Measurements from ENCODE around the gene SLC39A11.
"Not testable (repeated sequence)": the region's sequence is repeated elsewhere in the genome, so short reads cannot be mapped to it uniquely, and the experiment has no call there.

SLC39A11 gene

GRCh38 chr17:72788950-72789585 lies 303.4 kb downstream of the SLC39A11 start:
- TF ChIP-seq, protein P1, sequence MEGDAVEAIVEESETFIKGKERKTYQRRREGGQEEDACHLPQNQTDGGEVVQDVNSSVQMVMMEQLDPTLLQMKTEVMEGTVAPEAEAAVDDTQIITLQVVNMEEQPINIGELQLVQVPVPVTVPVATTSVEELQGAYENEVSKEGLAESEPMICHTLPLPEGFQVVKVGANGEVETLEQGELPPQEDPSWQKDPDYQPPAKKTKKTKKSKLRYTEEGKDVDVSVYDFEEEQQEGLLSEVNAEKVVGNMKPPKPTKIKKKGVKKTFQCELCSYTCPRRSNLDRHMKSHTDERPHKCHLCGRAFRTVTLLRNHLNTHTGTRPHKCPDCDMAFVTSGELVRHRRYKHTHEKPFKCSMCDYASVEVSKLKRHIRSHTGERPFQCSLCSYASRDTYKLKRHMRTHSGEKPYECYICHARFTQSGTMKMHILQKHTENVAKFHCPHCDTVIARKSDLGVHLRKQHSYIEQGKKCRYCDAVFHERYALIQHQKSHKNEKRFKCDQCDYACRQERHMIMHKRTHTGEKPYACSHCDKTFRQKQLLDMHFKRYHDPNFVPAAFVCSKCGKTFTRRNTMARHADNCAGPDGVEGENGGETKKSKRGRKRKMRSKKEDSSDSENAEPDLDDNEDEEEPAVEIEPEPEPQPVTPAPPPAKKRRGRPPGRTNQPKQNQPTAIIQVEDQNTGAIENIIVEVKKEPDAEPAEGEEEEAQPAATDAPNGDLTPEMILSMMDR (IDR thresholded peaks at IDR 0.05): no peak
- Mint-ChIP-seq H3K27me3 (ENCODE audit: low read depth, poor library complexity) (peaks cover 10% of the 10 kb centered on the region), H3K4me3 (no peak overlapping the region), H3K4me1 (no peaks in the 10 kb centered on the region), H3K36me3 (ENCODE audit: low read depth) (peaks cover 25% of the 10 kb centered on the region), H3K9me3 (peaks cover 35% of the 10 kb centered on the region), H3K27ac (no peak overlapping the region)
- no peak for DNase-seq

GRCh38 chr17:72786209-72786608 lies 306.3 kb downstream of the SLC39A11 start:
- Mint-ChIP-seq H3K27me3 (ENCODE audit: low read depth, poor library complexity) (peaks cover 3% of the 10 kb centered on the region), H3K9me3 (peaks cover 18% of the 10 kb centered on the region), H3K4me1 (peaks cover 8% of the 10 kb centered on the region), H3K4me3 (no peak overlapping the region), H3K36me3 (ENCODE audit: low read depth) (peaks cover 8% of the 10 kb centered on the region), H3K27ac (no peak overlapping the region)
- TF ChIP-seq, protein P1 (IDR thresholded peaks at IDR 0.05): no peak
- no peak for DNase-seq

- Mint-ChIP-seq H3K27ac (no peak overlapping the region), H3K27me3 (ENCODE audit: low read depth, poor library complexity) (peaks cover 9% of the 10 kb centered on the region)
- DNase-seq: no peak
Measured at GRCh38 chr17:72782985-72783701, 309.3 kb downstream of the SLC39A11 start.

GRCh38 chr17:72782437-72782836 lies 310.1 kb downstream of the SLC39A11 start:
- H3K9me3 Mint-ChIP-seq; H3K36me3 Mint-ChIP-seq (ENCODE audit: low read depth); H3K27ac Mint-ChIP-seq; DNase-seq; H3K27me3 Mint-ChIP-seq (ENCODE audit: low read depth, poor library complexity); H3K4me3 Mint-ChIP-seq; H3K4me1 Mint-ChIP-seq: not testable (repeated sequence)

More at GRCh38 chr17:72782985-72783701, 309.3 kb downstream of the SLC39A11 start:
- TF ChIP-seq, protein P1 (IDR thresholded peaks at IDR 0.05): no peak
- H3K9me3 Mint-ChIP-seq: peaks cover 6% of the 10 kb centered on the region
- H3K4me3 Mint-ChIP-seq: no peak overlapping the region
- H3K36me3 Mint-ChIP-seq (ENCODE audit: low read depth): no peaks in the 10 kb centered on the region
- peaks cover 8% of the 10 kb centered on the region for H3K4me1 Mint-ChIP-seq

- H3K9me3 Mint-ChIP-seq: peaks cover 6% of the 10 kb centered on the region
- no peak for DNase-seq
- no peaks in the 10 kb centered on the region for H3K36me3 Mint-ChIP-seq (ENCODE audit: low read depth)
- H3K27ac Mint-ChIP-seq: no peak overlapping the region
- TF ChIP-seq, protein P1 (IDR thresholded peaks at IDR 0.05): no peak
- H3K4me1 Mint-ChIP-seq: peaks cover 41% of the 10 kb centered on the region
- H3K27me3 Mint-ChIP-seq (ENCODE audit: low read depth, poor library complexity): peaks cover 17% of the 10 kb centered on the region
- H3K4me3 Mint-ChIP-seq: no peak overlapping the region
Measured at GRCh38 chr17:72778169-72779151, 314.0 kb downstream of the SLC39A11 start.

- Mint-ChIP-seq H3K9me3 (no peaks in the 10 kb centered on the region), H3K27ac (no peak overlapping the region), H3K4me3 (no peak overlapping the region), H3K27me3 (ENCODE audit: low read depth, poor library complexity) (peaks cover 19% of the 10 kb centered on the region), H3K36me3 (ENCODE audit: low read depth) (no peaks in the 10 kb centered on the region), H3K4me1 (peaks cover 56% of the 10 kb centered on the region)
- no peak for DNase-seq
- TF ChIP-seq, protein P1 (IDR thresholded peaks at IDR 0.05): no peak
Measured at GRCh38 chr17:72775919-72776318, 316.6 kb downstream of the SLC39A11 start.
